ENCODE data around the gene FBXO42.

DNA sequence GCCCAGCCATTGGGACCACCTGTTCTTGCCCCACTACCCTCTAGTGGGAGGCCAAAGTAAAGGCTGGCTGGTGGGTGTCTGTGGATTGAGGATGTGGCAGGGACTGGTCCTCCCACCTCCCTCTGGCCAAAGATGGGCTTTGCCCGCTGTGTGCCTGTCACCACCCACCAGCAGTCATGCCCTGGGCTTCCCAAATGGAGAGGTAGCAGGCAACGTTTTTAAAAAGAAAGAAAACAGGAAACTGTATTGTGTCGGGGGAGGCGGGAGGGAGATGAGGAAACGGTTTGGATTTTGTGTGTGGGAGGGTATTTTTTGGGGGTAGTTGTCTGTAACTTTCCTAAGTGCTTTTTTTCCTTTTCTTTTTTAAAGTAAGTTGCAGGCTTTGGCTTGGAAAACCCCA is 44.8 kb upstream of the FBXO42 start:
- TF ChIP-seq EZH2phosphoT487 (IDR thresholded peaks at IDR 0.05; ENCODE audit: unreplicated experiment), result no peak
- TF ChIP-seq, protein P1, sequence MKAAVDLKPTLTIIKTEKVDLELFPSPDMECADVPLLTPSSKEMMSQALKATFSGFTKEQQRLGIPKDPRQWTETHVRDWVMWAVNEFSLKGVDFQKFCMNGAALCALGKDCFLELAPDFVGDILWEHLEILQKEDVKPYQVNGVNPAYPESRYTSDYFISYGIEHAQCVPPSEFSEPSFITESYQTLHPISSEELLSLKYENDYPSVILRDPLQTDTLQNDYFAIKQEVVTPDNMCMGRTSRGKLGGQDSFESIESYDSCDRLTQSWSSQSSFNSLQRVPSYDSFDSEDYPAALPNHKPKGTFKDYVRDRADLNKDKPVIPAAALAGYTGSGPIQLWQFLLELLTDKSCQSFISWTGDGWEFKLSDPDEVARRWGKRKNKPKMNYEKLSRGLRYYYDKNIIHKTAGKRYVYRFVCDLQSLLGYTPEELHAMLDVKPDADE (IDR thresholded peaks at IDR 0.05), result no peak
- TF ChIP-seq, protein P2, sequence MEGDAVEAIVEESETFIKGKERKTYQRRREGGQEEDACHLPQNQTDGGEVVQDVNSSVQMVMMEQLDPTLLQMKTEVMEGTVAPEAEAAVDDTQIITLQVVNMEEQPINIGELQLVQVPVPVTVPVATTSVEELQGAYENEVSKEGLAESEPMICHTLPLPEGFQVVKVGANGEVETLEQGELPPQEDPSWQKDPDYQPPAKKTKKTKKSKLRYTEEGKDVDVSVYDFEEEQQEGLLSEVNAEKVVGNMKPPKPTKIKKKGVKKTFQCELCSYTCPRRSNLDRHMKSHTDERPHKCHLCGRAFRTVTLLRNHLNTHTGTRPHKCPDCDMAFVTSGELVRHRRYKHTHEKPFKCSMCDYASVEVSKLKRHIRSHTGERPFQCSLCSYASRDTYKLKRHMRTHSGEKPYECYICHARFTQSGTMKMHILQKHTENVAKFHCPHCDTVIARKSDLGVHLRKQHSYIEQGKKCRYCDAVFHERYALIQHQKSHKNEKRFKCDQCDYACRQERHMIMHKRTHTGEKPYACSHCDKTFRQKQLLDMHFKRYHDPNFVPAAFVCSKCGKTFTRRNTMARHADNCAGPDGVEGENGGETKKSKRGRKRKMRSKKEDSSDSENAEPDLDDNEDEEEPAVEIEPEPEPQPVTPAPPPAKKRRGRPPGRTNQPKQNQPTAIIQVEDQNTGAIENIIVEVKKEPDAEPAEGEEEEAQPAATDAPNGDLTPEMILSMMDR (conservative IDR thresholded peaks at IDR 0.05; ENCODE audit: low read depth in 2 of 2), result no peak
